Epithelial cell of proximal tubule (primary cell): ENCODE data around the gene MTIF2. TPM values are rescaled to one million over a fixed set of nuclear protein-coding genes. Genes with fewer than 3 reads are reported as not detected.

Source experiments
- DNase-seq: peaks from one replicate; pipeline ENCODE4 v3.0.0-alpha.2; 2011; ENCODE audit warnings: low read depth
- H3K4me3 ChIP-seq: 2 replicates; pipeline ENCODE4 v1.5.1; 2011; ENCODE audit warnings: low read depth, mild to moderate bottlenecking, low read length
- CTCF ChIP-seq: conservative IDR thresholded peaks from 2 replicates; pipeline ENCODE4 v1.5.1; 2012; ENCODE audit warnings: low read depth, mild to moderate bottlenecking, low read length
- total RNA-seq: library from RNA; depleted of rRNA; stranded (reverse); fragments of >200 nt; gene quantifications from 2 replicates; pipeline ENCODE4 v1.2.3, GENCODE V29; 2015

Gene MTIF2
- 22.7 and 27.8 TPM in 2 replicates for total RNA-seq

- H3K4me3 ChIP-seq: peak within 1 kb of the TSS; percentile 96
- peak; percentile 62 for DNase-seq
- no peak for TF ChIP-seq CTCF
Measured at GRCh38 chr2:55268907-55269644, at the start of gene MTIF2. TSS of gene MTIF2 (minus strand) at chr2:55269231. CDS start at chr2:55263858, 5,373 bp downstream.

- H3K4me3 ChIP-seq: no peak overlapping the region
- no peak for DNase-seq
- no peak for TF ChIP-seq CTCF
Measured at GRCh38 chr2:55314985-55315384, 46.0 kb upstream of the MTIF2 start.

- H3K4me3 ChIP-seq: no peak overlapping the region
- peak; percentile 51 for TF ChIP-seq CTCF
- no peak for DNase-seq
Measured at GRCh38 chr2:55311444-55311870, 42.4 kb upstream of the MTIF2 start.

GRCh38 chr2:55309446-55309845 lies 40.4 kb upstream of the MTIF2 start:
- no peak for DNase-seq
- no peak overlapping the region for H3K4me3 ChIP-seq
- TF ChIP-seq CTCF: no peak

- DNase-seq: no peak
- H3K4me3 ChIP-seq: no peak overlapping the region
- TF ChIP-seq CTCF: no peak
Measured at GRCh38 chr2:55302241-55302640, 33.2 kb upstream of the MTIF2 start.

- no peak for TF ChIP-seq CTCF
- no peak for DNase-seq
- H3K4me3 ChIP-seq: no peak overlapping the region
Measured at GRCh38 chr2:55301277-55301676, 32.2 kb upstream of the MTIF2 start.

DNA sequence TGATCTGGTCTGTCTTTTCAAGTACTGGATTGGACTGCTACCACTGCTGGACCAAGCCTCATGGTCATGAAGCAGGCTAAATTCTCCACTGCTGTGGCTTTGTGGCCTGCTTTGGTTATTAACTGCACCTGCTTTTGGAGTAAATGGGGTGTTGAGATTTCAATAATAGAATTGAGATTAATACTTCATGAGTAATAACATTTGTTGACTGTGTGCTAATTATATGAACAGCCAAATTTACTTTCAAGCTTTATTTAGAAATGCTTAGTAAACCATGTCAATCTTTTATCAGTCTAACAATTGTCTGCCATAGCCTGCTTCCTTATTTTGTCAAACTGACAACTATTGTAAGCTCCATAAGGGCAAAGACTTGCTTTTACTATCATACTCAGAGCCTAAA lies 27.4 kb upstream of the MTIF2 start:
- TF ChIP-seq CTCF: no peak
- no peak for DNase-seq
- H3K4me3 ChIP-seq: no peak overlapping the region
